GM23338 (cell line): ENCODE results near the gene STARD13. TPM values are rescaled to one million over a fixed set of nuclear protein-coding genes. Genes with fewer than 3 reads are reported as not detected.

ENCODE experiments used
- ATAC-seq: fragments of 200-7000 bp; cut with Tn5 transposase; 3 replicates; pipeline ENCODE4 v1.9.1; 2020
- DNase-seq: peaks from one replicate; pipeline ENCODE4 v3.0.0-alpha.2; 2015; ENCODE audit warnings: low spot score
- H2AFZ ChIP-seq: fragments of 200-600 bp; sonication (generic); 2 replicates; pipeline ENCODE4 v1.8.0; 2016; ENCODE audit warnings: antibody characterized with exemption, mild to moderate bottlenecking, moderate library complexity
- H3F3A ChIP-seq: fragments of 200-600 bp; sonication (generic); replicated peaks from 2 replicates; pipeline ENCODE4 v1.8.0; 2017; ENCODE audit warnings: antibody characterized with exemption, mixed run types, low read depth
- H3K27ac ChIP-seq: fragments of 200-600 bp; sonication (generic); 2 replicates; pipeline ENCODE4 v1.6.1; 2016; ENCODE audit warnings: low read depth
- H3K27me3 ChIP-seq: fragments of 200-600 bp; sonication (generic); 2 replicates; pipeline ENCODE4 v1.8.0; 2016; ENCODE audit warnings: mild to moderate bottlenecking, mixed run types, moderate library complexity; ENCODE audit not compliant: insufficient read depth
- H3K36me3 ChIP-seq: fragments of 200-600 bp; sonication (generic); 2 replicates; pipeline ENCODE4 v1.8.0; 2016; ENCODE audit warnings: mild to moderate bottlenecking; ENCODE audit not compliant: insufficient read depth
- H3K4me1 ChIP-seq: fragments of 200-600 bp; sonication (generic); 2 replicates; pipeline ENCODE4 v1.8.0; 2016; ENCODE audit warnings: mild to moderate bottlenecking, moderate library complexity; ENCODE audit not compliant: insufficient read depth
- H3K4me2 ChIP-seq: fragments of 200-600 bp; sonication (generic); 2 replicates; pipeline ENCODE4 v1.7.1; 2017; ENCODE audit warnings: mixed run types
- H3K4me3 ChIP-seq: fragments of 200-600 bp; sonication (generic); 2 replicates; pipeline ENCODE4 v1.6.1; 2016; ENCODE audit warnings: mixed run types
- H3K79me2 ChIP-seq: fragments of 200-600 bp; sonication (generic); replicated peaks from 2 replicates; pipeline ENCODE4 v1.8.0; 2017; ENCODE audit warnings: mild to moderate bottlenecking; ENCODE audit not compliant: insufficient read depth
- H3K9me2 ChIP-seq: fragments of 200-600 bp; sonication (generic); 2 replicates; pipeline ENCODE4 v1.8.0; 2017; ENCODE audit not compliant: insufficient read depth
- H4K20me1 ChIP-seq: fragments of 200-600 bp; sonication (generic); replicated peaks from 2 replicates; pipeline ENCODE4 v1.8.0; 2017; ENCODE audit warnings: mild to moderate bottlenecking; ENCODE audit not compliant: insufficient read depth
- H3K27ac Mint-ChIP-seq: 2 replicates; pipeline ENCODE4 v1.8.0; 2020; ENCODE audit warnings: inconsistent platforms, mild to moderate bottlenecking, moderate library complexity, mixed read lengths
- H3K27me3 Mint-ChIP-seq: 3 replicates; pipeline ENCODE4 v1.8.0; 2022; ENCODE audit warnings: low read depth, mild to moderate bottlenecking, moderate library complexity, mixed read lengths, inconsistent platforms; ENCODE audit not compliant: insufficient read depth, poor library complexity
- H3K36me3 Mint-ChIP-seq: 3 replicates; pipeline ENCODE4 v1.8.0; 2021; ENCODE audit warnings: low read depth, mild to moderate bottlenecking, inconsistent platforms, moderate library complexity, mixed read lengths
- H3K4me1 Mint-ChIP-seq: 3 replicates; pipeline ENCODE4 v1.8.0; 2020; ENCODE audit warnings: mild to moderate bottlenecking, inconsistent platforms, mixed read lengths
- H3K4me3 Mint-ChIP-seq: 3 replicates; pipeline ENCODE4 v1.8.0; 2021; ENCODE audit warnings: moderate library complexity, mild to moderate bottlenecking, inconsistent platforms, mixed read lengths
- H3K9me3 Mint-ChIP-seq: 3 replicates; pipeline ENCODE4 v1.8.0; 2020; ENCODE audit warnings: moderate library complexity, mild to moderate bottlenecking, inconsistent platforms, mixed read lengths
- CTCF ChIP-seq, 2 experiments: fragments of 200-600 bp in 1 of 2; sonication (generic) in 1 of 2; conservative IDR thresholded peaks; 2 replicates each; pipeline versions ENCODE4 v1.5.1 to v1.6.1; 2016 to 2017; ENCODE audit warnings: antibody characterized with exemption in 2 of 2, low read depth in 2 of 2, mild to moderate bottlenecking in 2 of 2, moderate library complexity in 1 of 2
- ETS1 ChIP-seq: IDR thresholded peaks from 2 replicates; pipeline ENCODE4 v1.6.1; 2016; ENCODE audit warnings: antibody characterized with exemption
- JUNB ChIP-seq: IDR thresholded peaks from one replicate; pipeline ENCODE4 v1.6.1; 2016; ENCODE audit warnings: antibody characterized with exemption; ENCODE audit not compliant: unreplicated experiment
- NANOG ChIP-seq: IDR thresholded peaks from 2 replicates; pipeline ENCODE4 v1.6.1; 2016; ENCODE audit warnings: antibody characterized with exemption, borderline replicate concordance
- STAT1 ChIP-seq: IDR thresholded peaks from one replicate; pipeline ENCODE4 v1.6.1; 2016; ENCODE audit warnings: antibody characterized with exemption; ENCODE audit not compliant: unreplicated experiment
- ZNF114 ChIP-seq: fragments of 250-450 bp; sonication (Bioruptor Pico); IDR thresholded peaks from 2 replicates; pipeline ENCODE4 v1.5.0; 2020; ENCODE audit warnings: mild to moderate bottlenecking, moderate library complexity
- ZNF331 ChIP-seq: fragments of 250-450 bp; sonication (Bioruptor Pico); IDR thresholded peaks from 2 replicates; pipeline ENCODE4 v1.5.0; 2020; ENCODE audit warnings: low read depth, mild to moderate bottlenecking, moderate library complexity
- ZNF462 ChIP-seq: fragments of 250-450 bp; sonication (Bioruptor Pico); IDR thresholded peaks from 2 replicates; pipeline ENCODE4 v1.5.0; 2020; ENCODE audit warnings: mild to moderate bottlenecking, moderate library complexity
- polyA plus RNA-seq: library from polyadenylated mRNA; unstranded; fragments of >200 nt; fragmentation: Nextera tagmentation; extraction: Ambion mirVana; gene quantifications from 2 replicates; pipeline ENCODE4 v1.2.1, GENCODE V29; 2016
- total RNA-seq: library from RNA; depleted of rRNA; stranded (reverse); fragments of >200 nt; shearing (Covaris generic); gene quantifications from 2 replicates; pipeline ENCODE4 v1.2.3, GENCODE V29; 2014

STARD13 gene
- total and polyA plus RNA-seq, 2 experiments from 2014 or later, result 3.2 to 5.2 TPM

GRCh38 chr13:33196767-33197166, 88.8 kb downstream of the STARD13 start:
- Histone ChIP-seq H3K27me3 (no peaks in the 10 kb centered on the region), H3K4me2 (no peak overlapping the region), H3F3A (no peaks in the 10 kb centered on the region), H3K79me2 (no peaks in the 10 kb centered on the region), H4K20me1 (no peaks in the 10 kb centered on the region), H3K9me2 (no peaks in the 10 kb centered on the region), H3K36me3 (no peaks in the 10 kb centered on the region), H3K4me1 (peaks cover 6% of the 10 kb centered on the region; the same call in 1 of the 2 replicates), H2AFZ (no peak overlapping the region), H3K4me3 (no peak overlapping the region), H3K27ac (no peak overlapping the region)
- peaks cover 22% of the 10 kb centered on the region for H3K4me1 Mint-ChIP-seq
- H3K36me3 Mint-ChIP-seq, result no peaks in the 10 kb centered on the region
- no peaks in the 10 kb centered on the region; the same call in 2 of the 3 replicates for H3K9me3 Mint-ChIP-seq
- H3K27ac Mint-ChIP-seq, result no peak overlapping the region
- no peak for DNase-seq
- TF ChIP-seq ETS1 (no peak), CTCF (conservative IDR thresholded peaks at IDR 0.05; ENCODE audit: low read depth in 2 of 2) (no peak), NANOG (no peak), STAT1 (no peak), ZNF462 (CRISPR knock-in tag) (no peak), ZNF331 (CRISPR knock-in tag) (no peak), JUNB (no peak), ZNF114 (CRISPR knock-in tag) (no peak)
- H3K27me3 Mint-ChIP-seq, result peaks cover 2% of the 10 kb centered on the region
- no peak for ATAC-seq
- H3K4me3 Mint-ChIP-seq, result no peak overlapping the region
